GM19324 (cell line): Measurements from ENCODE around the gene GPR156.
"Not testable (repeated sequence)": the region's sequence is repeated elsewhere in the genome, so short reads cannot be mapped to it uniquely, and the experiment has no call there.

Source experiments
- ATAC-seq: cut with Tn5 transposase; IDR thresholded peaks from one replicate; pipeline ENCODE4 v1.9.1; 2021; ENCODE audit warnings: mild to moderate bottlenecking, moderate library complexity; ENCODE audit not compliant: unreplicated experiment, low FRiP score

Gene GPR156

DNA sequence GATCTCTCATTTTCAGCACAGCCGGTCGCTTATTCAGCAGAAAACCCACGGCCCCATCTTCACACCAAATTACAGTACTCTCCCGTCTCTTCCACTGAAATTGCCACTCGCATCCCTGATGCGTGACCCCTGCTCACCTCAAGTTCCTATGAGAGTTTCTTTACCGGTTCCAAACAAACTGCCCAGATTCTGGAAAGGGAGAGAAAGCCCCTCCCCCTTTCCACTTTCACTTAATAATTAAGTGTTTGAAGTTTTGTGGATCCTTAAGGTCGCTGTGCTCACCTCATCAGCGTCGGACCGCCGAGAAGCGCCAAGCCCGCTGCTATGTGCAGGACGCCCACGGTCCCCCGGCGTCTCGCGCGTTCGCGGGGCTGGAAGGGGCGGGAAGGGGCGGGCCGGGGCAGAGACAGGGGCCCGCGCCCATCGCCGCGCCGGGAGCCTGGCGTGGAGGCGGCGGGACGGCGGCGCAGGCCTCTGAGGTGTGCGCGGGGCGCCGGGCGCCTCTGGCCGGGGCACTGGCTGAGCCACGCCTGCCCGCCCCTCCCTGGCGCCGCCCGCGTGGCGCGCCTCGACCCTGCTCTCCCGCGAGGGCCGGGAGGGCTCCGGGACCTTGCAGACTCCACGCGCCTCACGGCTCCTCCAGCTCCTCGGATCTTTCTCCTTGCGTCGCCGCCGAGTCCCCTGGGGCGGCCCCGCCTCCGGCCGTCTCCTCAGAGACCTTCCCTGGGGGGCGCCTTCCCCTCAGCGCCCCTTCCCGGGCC is at the start of gene GPR156:
Gene GPR156 (minus strand): TSS at position 476 of the 761 bp plus-strand sequence. CDS start 41,124 bp downstream, outside the sequence.
- ATAC-seq = no peak

DNA sequence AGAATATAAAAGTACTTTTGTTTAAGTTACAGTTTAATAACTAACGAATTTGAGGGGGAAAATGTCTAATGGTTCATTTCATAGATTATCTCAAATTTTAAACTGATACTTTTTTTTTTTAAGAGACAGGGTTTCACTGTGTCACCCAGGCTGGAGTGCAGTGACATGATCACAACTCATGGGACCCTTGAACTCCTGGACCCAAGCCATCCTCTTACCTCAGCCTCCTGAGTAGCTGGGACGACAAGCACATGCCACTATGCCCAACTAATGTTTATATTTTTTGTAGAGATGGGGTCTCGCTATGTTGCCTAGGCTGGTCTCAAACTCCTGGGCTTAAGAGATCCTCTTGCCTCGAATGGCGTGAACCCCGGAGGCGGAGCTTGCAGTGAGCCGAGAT is 47.6 kb upstream of the GPR156 start:
- ATAC-seq = no peak

DNA sequence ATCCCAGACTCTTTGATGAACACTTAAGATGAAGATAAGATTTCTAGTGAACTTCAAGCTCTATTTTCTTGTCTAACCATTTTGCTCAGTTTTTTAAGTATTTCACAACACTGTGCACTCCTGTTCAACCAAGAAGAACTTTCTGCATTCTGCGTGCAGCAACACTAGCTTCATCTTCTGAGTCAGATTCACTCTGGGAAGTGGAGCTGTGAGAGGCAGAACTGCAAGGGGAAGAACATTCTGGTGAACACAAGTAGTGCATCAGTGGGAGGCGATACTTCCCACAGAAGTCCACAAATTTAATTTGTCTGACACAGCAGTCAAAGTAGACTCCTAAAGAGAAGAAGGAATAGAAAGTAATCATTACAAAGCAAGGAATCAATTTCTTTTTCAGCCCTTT is 46.1 kb upstream of the GPR156 start:
- ATAC-seq = no peak

DNA sequence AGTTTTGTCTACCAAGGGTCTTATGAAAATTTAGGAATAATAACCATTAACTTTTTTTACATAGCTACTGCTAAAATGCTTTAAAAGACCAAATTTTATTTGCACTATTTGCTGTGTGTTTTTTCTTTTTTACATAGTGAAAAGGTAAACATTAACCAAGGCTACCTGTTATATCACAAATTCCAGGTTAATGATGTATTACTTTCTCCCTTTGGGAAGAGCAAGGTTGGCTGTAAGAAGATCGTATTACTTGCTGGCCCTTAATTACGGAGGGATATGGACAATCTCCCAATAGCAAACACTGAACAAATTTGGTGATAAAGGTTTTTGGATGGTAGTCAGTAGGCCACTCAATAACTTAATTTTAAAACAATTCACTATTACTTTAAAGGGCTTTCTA is 41.8 kb upstream of the GPR156 start:
- ATAC-seq = no peak

DNA sequence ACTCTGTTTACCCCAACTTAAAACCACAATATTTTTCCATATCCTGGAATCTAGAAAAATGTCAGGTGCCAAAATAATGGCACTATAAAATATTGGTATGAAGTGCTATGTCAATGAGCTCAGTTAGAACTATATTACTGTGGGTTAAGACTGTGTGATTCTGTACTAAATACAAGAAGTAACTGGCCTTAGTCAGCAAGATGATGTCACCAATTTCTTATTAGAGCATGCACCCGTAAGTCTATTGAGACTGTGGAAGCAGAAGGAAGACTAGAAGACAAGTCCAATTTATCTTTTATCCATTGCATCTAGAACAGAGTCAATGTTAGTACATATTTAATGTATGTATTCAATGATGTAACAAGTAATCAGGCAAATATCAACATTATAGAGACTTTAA is 39.2 kb upstream of the GPR156 start:
- no peak for ATAC-seq

DNA sequence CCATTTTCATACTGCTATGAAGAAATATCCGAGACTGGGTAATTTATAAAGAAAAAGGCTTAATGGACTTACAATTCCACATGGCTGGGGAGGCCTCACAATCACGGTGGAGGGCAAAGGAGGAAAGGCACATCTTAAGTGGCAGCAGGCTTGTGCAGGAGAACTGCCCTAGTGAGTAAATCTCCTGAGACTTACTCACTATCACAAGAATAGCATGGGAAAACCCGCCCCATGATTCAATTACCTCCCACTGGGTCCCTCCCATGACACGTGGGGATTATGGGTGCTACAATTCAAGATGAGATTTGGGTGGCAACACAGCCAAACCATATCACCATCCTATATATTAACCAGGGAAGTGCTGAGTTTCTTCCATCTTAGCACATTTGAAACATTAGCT is 38.7 kb upstream of the GPR156 start:
- ATAC-seq = not testable (repeated sequence)

DNA sequence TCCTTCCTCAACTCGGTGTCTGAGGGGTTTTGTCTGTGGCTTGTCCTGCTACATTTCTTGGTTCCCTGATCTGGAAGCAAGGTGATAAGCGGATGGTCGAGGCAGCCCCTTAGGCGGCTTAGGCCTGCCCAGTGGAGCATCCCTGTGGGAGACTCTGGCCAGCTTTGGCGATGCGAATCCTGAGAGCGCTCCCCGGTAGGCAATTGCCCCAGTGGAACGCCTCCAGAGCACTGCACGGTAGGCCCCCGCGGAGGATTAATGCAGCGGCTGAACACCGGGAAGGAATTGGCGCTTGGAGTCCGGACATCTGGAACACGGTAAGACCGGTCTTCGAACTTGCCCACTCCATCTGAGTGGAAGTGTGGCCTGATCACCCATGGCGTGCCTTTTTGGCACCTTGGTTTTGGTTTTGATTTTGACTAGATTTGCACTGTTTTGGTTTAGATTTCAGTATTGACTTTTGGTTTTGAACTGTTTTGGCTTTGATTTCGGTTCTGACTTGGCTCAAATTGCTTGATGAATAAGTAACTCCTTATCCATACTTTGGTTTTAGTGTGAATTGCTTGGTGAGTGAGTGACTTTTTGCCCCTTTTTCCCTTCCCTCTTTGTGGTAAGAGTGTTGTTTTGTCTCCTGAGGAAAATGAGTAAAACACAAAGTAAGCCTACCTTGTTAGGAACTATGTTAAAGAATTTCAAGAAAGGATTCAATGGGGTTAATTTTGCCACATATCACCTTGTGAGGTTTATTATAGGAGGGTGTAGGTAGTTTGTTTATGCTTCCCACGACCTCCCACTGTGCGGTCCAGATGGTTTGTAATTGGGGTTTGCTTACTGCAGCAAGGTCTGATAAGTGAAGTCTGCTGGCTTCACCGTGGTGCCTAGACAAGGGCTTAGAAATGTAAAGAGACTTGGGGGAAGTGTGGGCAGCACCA is 27.1 kb upstream of the GPR156 start:
- no peak for ATAC-seq

DNA sequence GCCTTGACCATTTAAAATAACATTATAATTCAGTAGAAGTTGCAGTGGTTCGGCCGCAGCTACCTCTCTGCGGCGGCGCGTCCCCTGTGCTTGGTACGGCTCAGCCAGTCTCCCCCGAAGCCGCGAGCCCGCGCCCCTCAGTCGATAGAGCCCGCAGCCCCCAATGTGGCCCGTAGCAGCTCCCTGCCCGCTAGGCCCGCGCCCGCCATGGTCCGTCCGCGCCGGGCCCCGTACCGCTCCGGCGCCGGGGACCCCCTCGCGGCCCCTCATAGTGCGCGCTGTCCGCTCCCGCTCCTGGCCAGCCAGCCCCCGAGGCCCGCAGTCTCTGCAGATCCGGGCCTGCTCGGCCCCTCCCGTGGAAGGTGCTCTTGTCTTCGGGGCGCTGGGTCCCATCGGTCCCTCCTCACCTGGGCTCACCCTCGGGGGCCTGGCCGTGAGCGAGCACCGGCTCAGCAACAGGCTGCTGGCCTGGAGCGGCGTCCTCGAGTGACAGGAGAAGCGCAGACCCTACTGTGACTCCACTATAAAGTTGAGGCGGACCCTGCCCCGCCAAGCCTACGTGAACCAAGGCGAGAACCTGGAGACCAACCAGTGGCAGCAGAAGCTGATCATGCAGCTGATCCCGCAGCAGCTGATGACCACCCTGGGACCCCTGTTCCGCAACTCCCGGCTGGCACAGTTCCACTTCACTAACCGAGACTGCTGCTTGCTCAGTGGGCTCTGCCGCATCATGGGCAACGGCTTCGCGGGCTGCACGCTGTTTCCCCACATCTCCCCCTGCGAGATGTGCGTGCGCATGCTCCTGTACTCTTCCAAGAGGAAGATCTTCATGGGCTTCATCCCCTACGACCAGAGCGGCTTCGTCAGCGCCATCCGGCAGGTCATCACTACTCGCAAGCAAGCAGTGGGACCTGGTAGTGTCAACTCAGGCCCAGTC is 21.8 kb upstream of the GPR156 start:
- no peak for ATAC-seq

DNA sequence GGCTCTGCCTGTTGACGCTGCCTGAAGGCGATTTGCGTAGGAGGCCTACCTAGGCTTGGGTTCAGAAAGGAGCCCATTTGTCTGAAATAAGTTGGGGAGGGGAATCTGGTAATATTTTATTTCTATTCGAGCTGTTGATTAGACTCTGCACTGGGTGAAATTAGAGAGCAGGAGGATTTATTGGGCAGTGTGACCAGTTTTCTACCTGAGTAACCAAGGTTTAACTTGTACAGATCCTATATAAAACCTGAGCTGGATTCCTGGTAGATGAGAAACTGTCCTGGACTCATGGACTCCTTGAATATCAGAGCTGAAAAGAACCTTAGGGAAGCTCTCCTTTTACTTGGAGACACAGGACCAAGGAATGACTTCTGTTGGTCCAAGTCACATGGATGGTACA is 19.6 kb upstream of the GPR156 start:
- no peak for ATAC-seq

DNA sequence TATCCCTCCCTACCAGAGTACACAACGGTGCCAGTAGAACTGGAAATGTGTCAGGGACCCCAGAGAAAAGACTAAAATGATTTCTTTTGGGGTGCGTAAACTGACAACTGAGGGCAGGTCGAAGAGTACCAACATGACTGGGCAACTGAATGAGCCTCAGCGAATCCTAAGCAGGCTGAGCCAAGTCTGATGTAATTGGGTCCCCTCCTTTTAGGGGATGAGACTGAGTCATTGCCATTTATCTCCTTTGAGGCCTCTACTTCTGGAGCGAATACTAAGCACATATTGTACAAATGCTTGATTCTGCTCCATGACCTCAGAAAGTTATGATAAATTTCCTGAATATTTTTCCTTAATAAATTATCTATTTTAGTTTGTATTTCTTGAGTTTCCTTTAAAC is 17.3 kb upstream of the GPR156 start:
- ATAC-seq = no peak

DNA sequence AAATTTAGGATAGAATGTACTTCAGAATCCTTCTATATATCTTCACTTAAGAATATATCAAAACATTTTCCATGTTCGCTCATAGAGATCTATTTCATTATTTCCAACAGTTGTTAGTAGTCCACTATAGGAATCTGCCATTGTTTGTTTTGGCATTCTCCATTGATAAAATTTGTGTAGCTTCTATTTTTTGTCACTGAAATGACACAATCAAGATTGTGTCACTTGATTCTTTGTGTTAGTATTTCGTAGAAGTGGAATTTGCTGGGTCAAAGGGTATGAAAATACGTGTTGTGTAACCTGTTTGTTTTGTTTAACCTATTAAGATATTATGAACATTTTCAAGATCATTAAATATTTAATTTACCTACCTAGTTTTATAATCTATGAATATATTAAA is 15.9 kb upstream of the GPR156 start:
- no peak for ATAC-seq

DNA sequence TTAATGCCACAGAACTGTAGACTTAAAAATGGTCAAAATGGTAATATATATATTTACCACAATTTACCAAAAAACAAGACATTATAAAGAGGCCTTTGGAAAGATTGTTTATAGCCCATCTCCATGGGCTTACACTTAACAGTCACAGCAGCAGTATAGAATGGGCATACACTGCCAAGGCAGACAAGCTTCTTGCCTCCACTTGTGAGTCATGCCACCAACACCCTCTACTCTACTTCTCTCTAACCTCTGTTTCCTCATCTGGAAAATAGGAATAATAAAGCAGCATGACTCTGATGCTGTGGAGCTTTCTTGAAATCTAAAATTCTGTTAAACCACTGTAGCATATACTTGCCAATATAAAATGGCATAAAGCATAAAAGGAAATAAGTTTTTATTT is 14.4 kb upstream of the GPR156 start:
- no peak for ATAC-seq

DNA sequence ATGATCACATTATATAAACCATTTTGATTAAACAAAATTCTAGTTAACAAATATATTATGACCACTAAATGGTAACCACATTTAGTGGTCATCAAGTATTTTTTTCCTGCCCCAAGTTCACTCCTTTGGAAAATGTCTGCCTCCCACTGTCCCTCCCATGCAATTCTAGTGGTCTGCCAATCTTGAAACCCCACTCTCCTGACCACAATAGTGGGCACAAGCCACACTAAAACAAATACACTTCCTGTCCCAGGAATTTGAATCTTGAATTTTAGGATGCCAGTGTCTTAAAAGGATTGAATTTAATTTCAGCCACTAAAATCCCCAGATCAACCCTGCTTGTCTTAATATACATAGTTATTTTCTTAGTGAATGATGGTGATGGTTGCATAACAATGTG is 14.0 kb upstream of the GPR156 start:
- no peak for ATAC-seq

DNA sequence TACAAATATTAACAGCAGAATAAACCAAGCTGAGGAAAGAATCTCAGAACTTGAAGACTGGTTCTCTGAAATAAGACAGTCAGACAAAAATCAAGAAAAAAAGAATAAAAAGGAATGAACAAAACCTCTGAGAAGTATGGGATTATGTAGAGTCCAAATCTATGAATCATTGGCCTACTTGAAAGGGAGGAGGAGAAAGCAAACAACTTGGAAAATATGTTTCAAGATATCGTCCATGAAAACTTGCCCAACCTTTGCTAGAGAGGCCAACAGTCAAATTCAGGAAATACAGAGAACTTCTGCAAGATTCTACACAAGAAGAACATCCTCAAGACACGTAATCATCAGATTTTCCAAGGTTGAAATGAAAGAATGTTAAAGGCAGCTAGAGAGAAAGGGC is 6.5 kb upstream of the GPR156 start:
- not testable (repeated sequence) for ATAC-seq

DNA sequence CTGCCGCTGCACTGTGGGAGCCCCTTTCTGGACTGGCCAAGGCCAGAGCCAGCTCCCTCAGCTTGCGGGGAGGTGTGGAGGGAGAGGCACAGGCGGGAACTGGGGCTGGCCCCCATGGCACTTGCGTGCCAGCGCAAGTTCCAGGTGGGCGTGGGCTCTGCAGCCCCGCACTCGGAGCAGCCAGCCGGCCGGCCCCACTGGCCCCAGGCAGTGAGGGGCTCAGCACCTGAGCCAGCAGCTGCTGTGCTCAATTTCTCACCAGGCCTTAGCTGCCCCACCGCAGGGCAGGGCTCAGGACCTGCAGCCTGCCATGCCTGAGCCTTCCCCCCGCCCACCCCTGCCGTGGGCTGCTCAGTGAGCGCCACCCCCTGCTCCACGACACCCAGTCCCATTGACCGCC is 4.6 kb upstream of the GPR156 start:
- ATAC-seq = no peak

DNA sequence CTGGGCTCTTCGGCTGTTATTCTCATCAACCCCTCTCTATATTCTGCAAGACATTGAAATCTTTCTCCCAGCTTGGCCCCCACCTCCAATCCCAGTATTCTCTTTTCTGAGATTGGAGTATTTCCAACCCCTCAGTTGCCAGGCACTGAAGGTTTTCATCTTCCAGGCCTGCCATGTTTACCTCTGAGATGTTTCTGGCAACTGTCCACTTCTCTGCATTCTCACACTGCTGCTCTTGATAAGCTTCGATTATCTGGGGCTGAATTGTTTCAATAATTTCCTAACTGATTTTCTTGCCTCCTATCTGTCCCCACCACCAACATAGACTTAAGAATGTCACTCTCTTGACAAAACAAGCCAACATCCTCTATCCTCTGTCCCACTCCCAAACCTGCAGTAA is 1.4 kb upstream of the GPR156 start:
- no peak for ATAC-seq

DNA sequence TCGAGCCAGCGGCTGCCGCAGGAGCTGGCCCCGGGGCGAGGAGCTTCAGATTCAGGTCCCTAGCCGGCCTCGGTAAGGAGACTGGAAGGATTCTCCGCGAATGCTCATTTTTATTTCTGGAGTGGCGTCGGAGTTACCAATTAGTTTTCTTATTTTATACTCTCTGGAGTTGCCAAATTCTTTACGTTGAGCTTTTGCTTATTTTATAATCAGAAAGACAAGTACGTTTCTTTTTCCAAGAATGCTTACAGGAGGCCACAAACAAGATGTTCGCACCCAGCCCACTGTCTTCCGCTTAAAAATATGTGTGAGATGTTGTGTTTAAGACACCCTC is 453 bp upstream of the GPR156 start:
- no peak for ATAC-seq

DNA sequence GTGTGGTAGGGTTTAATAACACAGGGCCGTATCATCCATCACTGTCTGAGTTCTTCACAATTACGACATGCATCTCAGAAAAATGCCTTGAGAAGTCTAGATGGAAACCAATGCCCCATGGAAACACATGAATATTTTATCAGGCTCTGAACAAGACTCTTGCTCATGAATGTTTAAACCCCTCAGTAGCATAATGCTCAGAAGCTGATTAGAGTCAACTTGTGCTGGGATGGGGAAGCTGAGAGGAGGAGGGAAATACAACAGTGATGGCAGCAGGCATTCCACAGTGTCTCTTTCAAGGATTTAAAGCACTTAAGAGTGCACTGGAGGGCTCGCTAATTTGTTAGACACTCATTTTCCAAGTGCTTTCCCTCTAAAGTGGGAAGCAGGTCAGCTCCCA is 3.8 kb downstream of the GPR156 start:
- ATAC-seq = no peak

DNA sequence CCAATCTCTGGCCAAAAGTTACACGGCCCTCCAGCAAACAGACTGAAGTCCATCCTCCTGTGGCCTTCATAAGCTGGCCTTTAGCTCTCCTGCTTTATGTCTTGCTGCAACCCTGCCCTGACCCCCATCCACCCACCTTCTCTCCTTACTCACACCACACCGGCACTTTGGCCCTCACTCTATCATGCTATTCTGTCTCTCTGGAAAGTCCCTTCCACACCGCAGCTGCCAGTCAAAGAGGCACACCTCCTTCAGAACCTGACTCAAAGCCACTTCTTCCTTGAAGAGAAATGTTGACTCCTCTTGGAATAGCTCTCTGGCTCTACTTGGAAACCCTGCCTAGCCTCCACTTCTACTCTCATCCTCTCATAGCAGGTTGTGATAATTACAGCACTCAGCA is 4.5 kb downstream of the GPR156 start:
- no peak for ATAC-seq

DNA sequence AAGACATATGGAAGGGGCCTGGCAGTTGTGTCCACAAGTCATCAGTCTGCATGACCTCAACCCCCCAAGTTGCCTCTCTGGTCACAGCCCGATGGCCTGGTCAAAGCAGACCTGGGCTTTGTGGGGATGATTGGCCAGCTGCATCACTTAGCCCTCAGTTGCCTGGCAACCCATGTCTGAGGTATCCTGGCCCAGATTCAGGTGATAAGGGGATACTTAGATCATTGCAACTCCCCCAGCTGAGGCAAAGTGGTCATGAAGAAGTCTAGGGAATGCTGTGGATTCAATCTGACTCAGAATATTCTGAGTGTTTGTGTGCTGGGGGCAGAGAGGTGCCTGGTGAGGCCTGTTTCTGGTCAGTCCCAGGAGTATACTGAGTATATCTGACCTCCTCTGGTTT is 5.0 kb downstream of the GPR156 start:
- no peak for ATAC-seq

DNA sequence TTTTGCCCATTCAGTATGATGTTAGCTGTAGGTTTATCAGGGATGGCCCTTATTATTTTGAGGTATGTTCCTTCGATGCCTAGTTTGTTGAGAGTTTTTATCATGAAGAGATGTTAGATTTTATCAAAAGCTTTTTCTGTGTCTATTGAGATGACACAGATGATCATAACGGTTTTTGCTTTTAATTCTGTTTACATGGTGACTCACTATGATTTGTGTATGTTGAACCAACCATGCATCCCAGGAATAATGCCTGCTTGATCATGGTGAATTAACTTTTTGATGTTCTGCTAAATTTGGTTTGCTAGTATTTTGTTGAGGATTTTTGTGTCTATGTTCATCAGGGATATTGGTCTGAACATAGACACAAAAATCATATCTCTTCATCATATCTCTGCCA is 8.3 kb downstream of the GPR156 start:
- no peak for ATAC-seq
